GM19324 (cell line): ENCODE measurements around the gene TNFRSF21.

ENCODE experiments used
- ATAC-seq: cut with Tn5 transposase; IDR thresholded peaks from one replicate; pipeline ENCODE4 v1.9.1; 2021; ENCODE audit warnings: mild to moderate bottlenecking, moderate library complexity; ENCODE audit not compliant: unreplicated experiment, low FRiP score

The TNFRSF21 gene

DNA sequence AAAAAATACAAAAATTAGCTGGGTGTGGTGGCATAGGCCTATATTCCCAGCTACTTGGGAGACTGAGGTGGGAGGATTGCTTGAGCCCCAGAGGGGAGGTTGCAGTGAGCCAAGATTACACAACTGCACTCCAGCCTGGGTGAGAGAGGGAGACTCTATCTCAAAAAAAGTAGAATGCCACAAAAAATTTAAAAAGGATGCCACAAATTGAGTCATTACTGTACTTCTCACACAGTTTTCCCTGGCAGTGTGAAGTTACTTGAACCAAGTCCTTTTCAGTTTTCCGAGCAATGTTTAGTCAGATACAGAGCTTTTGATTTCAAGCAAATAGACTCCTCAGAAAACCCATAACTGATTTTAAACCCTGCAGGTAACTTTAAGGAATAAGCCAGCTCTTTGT lies 53.3 kb downstream of the TNFRSF21 start:
- no peak for ATAC-seq

DNA sequence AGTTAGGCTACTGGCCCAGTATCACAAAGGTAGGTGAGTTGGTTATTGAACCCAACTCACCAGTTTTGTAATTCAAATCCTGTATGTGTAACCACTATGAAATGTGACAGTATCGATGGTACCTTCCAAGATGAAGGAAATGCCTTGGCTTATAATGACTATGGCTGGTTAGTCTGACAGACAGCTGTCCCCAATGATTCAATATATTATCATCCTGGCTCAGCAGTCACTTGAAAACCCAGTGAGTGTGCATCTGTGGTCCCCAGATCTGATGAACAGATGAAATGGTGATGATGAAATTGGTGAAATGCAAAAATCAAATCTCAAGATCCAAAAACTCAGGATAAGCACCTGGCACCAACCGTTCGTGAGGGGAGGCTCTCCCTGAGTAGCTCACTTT lies 54.8 kb downstream of the TNFRSF21 start:
- ATAC-seq = no peak

DNA sequence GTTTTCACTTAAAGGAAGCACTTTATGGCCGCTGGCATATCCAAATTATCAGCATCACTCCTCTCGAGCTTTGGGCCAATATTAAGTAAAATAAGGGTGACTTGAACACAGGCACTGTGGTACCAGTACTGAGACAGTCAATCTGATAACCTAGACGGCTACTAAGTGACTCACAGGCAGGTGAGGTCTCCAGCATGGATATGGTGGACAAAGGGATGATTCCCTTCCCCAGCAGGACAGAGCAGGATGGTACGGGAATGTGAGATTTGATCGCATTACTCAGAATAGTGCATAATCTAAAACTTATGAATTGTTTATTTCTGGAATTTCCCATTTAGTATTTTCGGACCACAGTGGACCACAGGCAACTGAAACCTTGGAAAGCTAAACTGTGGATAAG lies 55.7 kb downstream of the TNFRSF21 start:
- ATAC-seq = no peak

DNA sequence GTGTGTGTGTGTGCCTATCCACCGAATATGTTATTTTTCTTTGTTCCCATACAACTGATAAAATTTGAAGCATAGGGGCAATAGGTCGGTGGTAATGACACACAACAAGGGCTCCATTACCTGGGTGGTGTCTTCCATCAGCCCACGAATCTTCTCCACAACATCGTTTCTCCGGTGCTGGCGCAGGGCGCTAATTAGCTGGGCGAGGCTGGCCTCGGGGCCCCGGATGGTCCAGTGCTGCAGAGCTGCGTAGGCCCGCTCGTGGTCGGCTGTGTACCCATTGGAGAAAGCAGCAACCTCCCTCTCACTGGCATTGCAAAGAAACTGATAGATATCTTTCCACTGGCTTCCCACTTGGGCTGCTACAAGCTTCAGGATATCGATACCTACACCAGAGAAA lies 56.6 kb downstream of the TNFRSF21 start:
- no peak for ATAC-seq

DNA sequence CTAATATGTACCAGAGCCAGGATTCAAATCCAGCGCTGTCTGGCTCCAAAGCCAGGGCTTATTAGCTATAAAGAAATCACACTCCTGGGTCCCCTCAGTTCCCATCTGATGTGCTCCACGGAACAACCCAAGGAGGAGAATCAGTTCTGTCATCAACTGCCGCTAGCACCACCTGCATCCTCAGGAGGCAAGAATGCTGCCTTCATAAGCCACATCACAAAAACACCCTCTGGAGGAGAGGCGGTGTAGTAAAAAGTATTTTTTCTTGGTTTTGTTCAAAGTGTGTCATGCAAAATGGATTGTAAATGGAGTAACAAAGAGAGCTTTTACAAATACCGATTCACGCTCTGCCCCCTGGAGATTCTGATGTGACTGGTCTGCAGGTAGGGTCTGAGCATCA lies 57.1 kb downstream of the TNFRSF21 start:
- ATAC-seq = no peak

DNA sequence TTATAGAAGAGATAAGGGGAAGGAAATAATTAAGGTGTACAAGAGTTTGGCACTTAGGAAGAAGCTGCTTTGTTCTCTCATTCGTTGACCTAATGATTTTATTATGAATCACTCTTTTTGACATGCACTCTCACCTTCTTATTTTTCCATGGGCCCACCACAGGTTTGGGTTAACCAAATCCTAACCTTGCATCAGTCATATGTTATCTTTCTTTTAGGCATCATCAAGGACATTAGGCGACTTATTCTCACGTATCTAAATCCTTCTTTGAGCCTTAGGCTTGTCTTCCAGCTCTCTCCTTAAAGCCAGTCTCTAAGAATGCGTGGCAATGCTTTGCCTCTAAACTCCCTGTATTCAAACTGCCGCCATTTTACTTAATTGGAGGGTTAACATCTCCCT lies 58.3 kb downstream of the TNFRSF21 start:
- ATAC-seq = no peak

DNA sequence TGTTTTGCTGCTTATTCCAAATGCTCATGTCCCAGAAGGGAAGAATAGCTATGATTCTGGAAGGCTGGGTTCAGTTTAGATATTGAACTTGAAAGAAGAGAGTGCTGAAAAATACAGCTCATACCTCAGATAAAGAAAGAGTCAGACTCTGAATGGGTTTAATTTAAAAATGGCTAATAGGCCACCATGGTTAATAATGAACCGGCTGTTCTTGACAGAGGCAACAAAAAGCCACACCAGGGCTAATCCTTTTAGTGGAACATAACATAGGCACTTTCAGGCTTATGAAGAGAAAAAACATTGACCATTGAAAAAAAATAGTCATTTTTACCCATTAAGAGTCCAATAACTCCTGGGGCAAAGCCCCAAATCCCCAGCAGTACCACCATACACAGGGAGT lies 59.4 kb downstream of the TNFRSF21 start:
- ATAC-seq = no peak

DNA sequence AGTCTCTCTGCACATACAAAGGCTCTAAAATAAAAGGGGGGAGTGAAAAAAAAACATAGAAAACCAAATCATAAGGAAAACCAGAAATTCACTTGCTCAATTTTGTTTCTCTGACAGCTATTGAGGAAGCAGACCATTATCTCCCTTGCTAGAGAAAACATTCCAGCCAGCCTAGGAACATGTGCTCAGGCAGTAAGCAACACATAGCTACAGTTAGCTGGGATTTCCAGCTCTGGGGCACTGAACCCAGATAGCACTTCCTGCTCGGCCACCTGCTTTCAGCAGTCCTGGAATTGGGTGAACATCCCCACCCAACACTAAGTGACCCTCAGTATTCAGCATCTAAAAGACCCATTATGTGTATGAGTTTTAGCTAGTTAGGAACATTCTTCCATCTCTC lies 61.3 kb downstream of the TNFRSF21 start:
- no peak for ATAC-seq

DNA sequence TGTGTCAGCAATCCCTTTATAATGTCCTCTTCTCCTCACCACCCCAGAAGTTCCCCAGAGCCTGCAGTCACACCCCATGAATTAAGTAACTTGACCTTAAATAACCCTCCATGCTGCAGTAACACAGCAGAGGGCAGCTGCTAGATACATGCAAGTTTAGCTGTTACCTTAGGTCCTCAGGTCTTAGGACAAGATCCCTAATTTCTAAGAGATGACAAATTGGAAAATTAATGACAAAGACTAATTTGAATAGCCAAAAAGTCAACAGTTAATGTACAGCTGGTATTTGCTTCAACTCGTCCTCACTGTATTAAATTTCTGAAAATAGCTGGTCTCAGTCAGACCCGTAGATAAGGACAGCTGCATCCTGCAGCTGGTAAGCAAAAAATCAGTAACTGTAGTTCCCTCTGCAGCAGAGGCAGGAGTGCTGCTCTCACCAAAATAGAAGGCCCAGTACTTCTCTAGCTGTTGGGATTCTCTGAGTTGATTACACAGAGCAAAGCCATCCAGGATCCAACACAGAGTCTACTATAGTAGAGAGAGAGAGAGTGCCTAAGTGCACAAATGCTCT lies 62.4 kb downstream of the TNFRSF21 start:
- ATAC-seq = peak; percentile 56

DNA sequence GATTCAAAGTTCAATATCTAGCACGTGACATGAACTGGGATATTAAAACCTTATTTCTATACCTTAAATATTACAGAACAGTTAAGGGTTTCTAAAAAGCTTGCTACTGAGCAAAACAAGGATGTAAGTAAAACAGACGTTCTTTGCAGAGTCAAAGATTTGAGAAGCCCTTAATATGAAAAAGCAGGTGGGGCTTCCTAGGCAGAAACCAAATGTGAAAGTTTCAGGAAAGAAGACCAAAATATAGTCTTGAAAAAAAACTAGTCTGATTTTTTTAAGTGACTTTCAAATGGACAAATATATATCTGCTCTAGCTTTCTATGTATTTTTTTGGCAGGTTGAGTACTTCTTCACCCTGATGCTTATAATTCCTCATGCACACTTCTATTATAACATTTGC lies 63.2 kb downstream of the TNFRSF21 start:
- ATAC-seq = no peak

DNA sequence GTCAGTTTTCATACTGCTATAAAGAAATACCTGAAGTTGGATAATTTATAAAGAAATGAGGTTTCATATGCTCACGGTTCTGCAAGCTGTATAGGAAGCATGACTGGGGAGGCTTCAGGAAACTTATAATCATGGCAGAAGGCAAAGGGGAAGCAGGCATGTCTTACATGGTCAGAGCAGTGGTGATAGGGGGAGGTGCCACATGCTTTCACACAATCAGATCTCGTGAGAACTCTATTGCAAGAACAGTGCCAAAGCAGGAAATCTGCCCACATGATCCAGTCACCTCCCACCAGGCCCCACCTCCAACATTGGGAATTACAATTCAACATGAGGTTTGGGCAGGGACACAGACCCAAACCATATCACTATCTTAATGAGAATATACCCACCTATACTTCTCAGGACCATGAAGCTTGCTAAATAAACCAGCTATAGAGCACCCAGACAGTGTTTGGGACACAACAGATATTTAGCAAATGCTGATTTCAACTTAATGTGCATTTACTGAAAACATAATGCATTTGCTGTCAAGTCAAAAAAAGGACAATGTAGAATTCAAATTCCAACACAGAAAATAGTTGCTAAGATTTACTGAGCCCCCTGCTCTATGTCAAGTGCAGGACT lies 63.8 kb downstream of the TNFRSF21 start:
- no peak for ATAC-seq

DNA sequence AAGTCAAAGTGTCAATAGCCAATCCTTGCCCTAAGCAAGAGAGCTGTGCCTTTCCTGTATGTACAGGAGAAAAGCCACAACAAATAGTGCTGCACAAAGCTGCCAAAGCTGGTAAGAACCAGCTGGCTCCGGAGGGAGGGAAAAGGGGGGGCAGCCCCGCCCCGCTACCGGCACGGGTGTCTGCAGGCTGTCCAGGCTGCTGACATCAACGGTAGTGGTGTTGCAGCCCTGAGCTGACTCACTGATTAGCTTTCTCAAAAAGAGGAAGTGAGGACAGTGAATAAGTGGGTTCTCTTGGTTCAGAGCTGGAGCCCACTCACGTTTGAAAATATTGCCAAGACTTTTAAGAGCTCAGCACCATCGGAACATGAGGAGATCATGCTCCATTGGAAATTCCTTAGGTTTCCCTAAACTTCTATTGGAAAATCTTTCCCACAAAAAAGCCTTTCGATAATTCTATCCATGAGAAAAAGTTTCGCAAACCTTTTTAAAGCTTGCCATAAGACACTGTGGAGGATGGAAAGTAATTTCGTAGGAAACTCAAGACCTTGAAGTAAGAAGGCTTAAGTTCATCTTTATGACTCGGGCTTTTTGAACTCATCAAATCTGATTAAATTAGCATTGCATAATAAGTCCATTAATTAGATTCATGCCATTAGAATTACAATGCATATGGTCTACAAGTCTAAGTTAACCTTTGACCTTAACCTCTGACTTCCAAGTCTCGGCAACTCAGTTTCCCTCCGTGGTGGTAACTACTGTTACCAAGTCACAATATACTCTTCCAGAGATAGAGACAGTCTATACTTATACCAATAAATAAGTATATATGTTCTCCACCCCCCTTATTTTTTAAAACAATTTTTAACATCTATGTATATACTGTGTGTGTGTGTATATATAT lies 67.0 kb downstream of the TNFRSF21 start:
- ATAC-seq = peak; percentile 94

DNA sequence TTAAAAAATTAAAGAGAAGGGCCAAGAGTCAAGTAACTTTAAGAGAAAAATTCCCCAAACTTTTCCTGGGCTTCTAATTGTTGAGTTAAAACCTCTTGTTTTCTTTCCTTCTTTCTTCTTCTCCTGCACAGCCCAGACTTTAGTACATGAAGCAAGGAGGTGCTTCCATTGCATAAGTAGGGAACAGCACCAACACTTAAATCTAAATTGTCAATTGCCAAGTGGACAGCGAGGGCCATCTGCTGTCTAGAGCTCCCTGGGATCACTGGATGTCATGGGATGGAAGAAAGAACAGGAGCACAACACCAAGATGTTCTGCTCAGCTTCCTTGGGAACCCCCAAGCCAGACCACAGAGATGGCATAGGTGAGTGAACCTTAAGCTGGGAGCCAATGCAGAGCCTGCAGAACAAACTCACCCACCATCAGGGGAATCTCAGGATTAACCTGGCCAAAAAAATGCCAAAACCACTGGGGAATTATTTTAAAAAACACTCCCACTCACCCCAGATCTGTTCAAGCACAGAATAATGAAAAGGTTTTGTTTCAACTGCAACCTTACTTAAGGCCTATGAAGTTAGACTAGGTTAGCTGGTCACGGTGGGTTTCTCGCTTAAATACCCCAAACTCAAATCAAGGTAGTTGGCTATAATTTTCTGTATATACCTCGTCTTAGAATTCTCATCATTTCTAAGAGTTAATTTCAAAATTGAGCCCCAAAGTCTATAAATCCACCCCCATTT lies 67.8 kb downstream of the TNFRSF21 start:
- no peak for ATAC-seq

DNA sequence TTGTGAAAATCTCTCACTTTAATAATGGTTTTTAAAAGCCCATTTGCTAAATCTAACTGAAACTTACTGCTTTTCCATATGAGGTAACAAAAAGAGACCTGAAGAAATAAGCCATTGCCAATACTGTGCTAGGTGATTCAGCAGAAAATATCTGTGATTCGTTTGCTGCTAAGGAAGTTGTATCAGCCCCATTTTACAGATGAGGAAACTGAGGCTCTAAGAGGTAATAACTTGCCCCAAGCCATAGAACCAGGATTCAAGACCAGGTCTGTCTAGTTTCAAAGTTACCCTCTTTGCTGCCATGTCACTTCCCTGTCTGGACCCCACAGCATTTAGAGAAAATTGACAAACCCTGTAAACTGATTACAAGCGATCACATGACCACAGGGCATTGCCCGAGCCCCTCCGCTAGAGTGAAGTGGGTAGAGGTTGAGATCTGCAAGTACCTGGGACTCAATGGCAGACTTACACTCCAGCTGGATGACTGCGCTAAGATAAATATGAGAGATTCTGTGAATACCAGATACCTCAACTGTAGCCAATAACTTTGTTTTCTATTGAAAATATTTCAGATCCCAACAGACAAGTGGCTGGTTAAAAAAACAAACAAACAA lies 69.3 kb downstream of the TNFRSF21 start:
- no peak for ATAC-seq

DNA sequence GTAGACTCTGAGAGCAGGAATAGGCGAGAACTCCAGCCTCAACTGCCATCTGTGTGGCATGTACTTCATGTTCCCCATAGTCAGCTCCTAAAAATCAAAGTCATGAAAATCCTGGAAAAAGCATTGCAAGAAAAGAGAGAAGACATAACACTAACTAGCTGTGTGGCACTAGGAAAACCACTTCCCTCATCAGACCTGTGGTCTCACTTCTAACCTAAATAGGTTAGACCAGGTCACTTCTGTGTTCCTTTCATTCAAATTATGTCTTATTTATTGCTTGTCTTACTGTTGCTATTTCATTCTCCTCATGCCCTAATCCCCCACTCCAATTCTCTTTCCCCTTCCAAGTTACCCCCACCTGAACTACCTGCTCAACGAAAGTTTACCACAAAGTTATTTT lies 70.2 kb downstream of the TNFRSF21 start:
- no peak for ATAC-seq

DNA sequence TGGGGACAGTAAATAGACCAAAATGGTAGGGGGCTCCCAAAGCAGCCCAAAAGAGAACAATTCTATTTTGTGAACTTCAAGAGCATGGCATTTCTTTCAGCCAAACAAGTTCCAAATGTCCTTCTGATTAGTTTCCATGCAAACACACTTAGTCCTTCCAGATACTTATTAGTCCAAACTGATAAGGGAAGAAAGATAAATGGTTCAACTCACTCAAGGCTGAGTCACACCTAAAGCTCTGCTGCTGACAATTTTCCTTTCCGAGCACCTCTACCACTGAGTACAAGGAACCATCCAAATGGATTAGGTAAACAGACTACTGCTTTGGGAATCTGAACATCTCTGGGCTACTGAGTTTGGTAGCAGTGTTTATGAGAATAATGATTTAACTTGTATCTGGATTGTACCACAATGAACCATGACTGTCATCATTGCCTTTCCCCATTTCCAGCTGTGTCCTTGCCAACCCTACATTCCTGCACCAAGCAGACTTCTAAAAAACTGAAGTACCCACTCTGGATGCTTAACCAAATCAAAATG lies 71.2 kb downstream of the TNFRSF21 start:
- ATAC-seq = no peak

DNA sequence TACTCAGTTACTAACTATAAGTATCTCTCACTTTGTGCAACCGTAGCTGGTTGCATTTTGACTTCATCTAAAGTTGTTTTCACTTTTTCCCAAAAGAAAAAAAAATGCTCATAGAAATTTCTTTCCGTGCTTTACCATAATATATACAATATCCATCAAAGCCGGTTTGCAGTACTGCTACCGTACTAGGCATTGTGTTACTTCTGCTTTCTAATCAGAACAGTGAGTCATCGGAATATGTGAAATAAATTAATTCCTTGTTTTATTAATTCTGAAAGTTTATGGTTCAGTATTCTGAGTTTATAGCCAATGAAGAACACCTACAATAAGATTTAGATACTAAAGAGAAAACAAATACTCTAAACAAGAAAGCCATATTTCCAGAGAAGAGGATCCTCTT lies 72.5 kb downstream of the TNFRSF21 start:
- ATAC-seq = no peak

DNA sequence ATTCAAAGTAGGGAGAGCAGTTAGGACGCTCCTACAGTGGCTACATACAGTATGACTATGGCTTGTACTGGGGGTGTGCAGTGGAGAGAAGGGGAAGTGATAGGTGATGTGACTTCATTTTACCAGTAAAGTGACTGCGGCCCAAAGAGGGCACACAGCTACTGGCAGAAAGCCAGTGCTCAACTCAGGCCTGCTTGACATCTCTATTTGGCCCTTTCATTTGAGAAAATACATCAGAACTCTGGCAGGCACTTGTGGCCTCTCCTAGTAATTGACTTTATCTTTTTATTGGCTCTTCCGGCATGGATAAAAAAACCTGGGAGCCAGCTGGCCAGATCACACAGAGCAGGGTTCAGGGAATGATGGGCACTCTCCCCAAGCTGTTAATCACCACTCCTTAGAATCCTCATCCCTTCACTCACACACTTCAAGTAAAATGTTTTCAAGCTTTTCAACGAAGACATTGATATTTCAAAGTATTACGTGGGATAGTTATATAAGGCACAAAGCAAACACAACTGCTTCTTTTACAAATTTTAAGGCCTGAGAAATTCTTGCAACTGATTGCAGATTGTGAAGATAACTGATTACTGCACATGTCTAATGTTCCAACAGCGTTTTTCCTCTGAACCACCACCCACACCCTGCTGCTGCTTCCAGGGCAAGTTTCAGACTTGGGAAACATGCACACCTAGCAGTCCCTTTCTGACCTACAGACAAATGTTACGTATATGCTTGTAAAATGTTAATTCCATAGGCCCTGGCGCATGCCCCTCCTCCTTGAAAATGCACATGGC lies 73.5 kb downstream of the TNFRSF21 start:
- peak; percentile 71 for ATAC-seq

DNA sequence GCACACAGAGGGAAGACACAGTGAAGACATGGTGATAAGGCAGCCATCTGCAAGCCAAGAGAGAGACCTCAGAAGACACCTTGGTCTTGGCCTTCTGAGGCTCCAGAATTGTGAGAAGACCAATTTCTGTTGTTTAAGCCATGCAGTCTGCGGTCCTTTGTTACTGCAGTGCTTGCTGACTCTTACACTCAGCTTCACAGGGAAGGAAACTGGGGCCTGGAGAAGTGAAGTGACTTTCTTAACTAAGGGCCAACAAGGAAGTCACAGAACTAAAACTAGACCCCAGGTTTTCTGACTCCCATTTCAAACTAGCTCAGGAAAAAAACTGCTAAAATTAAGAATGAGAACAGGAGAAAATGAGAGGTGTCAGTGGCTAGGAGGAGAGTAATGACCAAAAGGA lies 74.3 kb downstream of the TNFRSF21 start:
- ATAC-seq = peak; percentile 10
